SH-SY5Y (cell line): ENCODE data around the gene NFATC3.

Experiments used
- GATA2 ChIP-seq: IDR thresholded peaks from 2 replicates; pipeline ENCODE4 v1.6.1; 2011; ENCODE audit warnings: mild to moderate bottlenecking, low read depth, low read length
- GATA3 ChIP-seq: IDR thresholded peaks from 2 replicates; pipeline ENCODE4 v1.6.1; 2011; ENCODE audit warnings: low read depth, mild to moderate bottlenecking, low read length, moderate library complexity

The NFATC3 gene

GRCh38 chr16:68091380-68092261, 6.5 kb downstream of the NFATC3 start:
- no peak for TF ChIP-seq GATA2
- TF ChIP-seq GATA3, result no peak

- TF ChIP-seq GATA3, result no peak
- no peak for TF ChIP-seq GATA2
Measured at GRCh38 chr16:68093816-68094613, 8.8 kb downstream of the NFATC3 start.

GRCh38 chr16:68094614-68094934, 9.4 kb downstream of the NFATC3 start:
- TF ChIP-seq GATA2 (no peak), GATA3 (no peak)

GRCh38 chr16:68096491-68096890, 11.3 kb downstream of the NFATC3 start:
- no peak for TF ChIP-seq GATA2
- TF ChIP-seq GATA3, result no peak

- TF ChIP-seq GATA2 (no peak), GATA3 (no peak)
Measured at GRCh38 chr16:68097088-68097487, 11.9 kb downstream of the NFATC3 start.

- no peak for TF ChIP-seq GATA2
- TF ChIP-seq GATA3, result no peak
Measured at GRCh38 chr16:68097895-68098294, 12.7 kb downstream of the NFATC3 start.

GRCh38 chr16:68100488-68100887, 15.3 kb downstream of the NFATC3 start:
- TF ChIP-seq GATA2 (no peak), GATA3 (no peak)

GRCh38 chr16:68105611-68106010, 20.4 kb downstream of the NFATC3 start:
- TF ChIP-seq GATA3 (no peak), GATA2 (no peak)

- TF ChIP-seq GATA2 (no peak), GATA3 (no peak)
Measured at GRCh38 chr16:68111379-68111778, 26.2 kb downstream of the NFATC3 start.

- no peak for TF ChIP-seq GATA3
- TF ChIP-seq GATA2, result no peak
Measured at GRCh38 chr16:68113059-68113761, 28.0 kb downstream of the NFATC3 start.

GRCh38 chr16:68113765-68114240, 28.6 kb downstream of the NFATC3 start:
- TF ChIP-seq GATA2, result no peak
- no peak for TF ChIP-seq GATA3

- TF ChIP-seq GATA2, result no peak
- TF ChIP-seq GATA3, result no peak
Measured at GRCh38 chr16:68115851-68116250, 30.7 kb downstream of the NFATC3 start.

GRCh38 chr16:68116256-68116867, 31.2 kb downstream of the NFATC3 start:
- TF ChIP-seq GATA3 (no peak), GATA2 (no peak)

GRCh38 chr16:68117884-68118283, 32.7 kb downstream of the NFATC3 start:
- TF ChIP-seq GATA2 (no peak), GATA3 (no peak)
